Neutrophil (primary cell): ENCODE measurements around the gene GALNT9.
"Not testable (repeated sequence)": the region's sequence is repeated elsewhere in the genome, so short reads cannot be mapped to it uniquely, and the experiment has no call there.

Source experiments
- H3K27ac ChIP-seq: fragments of 200-600 bp; sonication (generic); 2 replicates; pipeline ENCODE4 v1.5.1; 2016; ENCODE audit warnings: mild to moderate bottlenecking, moderate library complexity
- H3K27me3 ChIP-seq: fragments of 200-600 bp; sonication (generic); 2 replicates; pipeline ENCODE4 v1.6.0; 2016; ENCODE audit warnings: mild to moderate bottlenecking
- H3K36me3 ChIP-seq: fragments of 200-600 bp; sonication (generic); 2 replicates; pipeline ENCODE4 v1.5.1; 2017
- H3K4me1 ChIP-seq, 2 experiments: fragments of 200-600 bp in 1 of 2; sonication (generic) in 1 of 2; 1 replicate in 1 of 2; 2 replicates in 1 of 2; pipeline versions ENCODE4 v1.5.1 to v1.6.1; 2013 to 2016; ENCODE audit warnings: low read depth in 1 of 2, low read length in 1 of 2, mild to moderate bottlenecking in 1 of 2, moderate library complexity in 1 of 2; ENCODE audit not compliant: control insufficient read depth in 1 of 2, insufficient read depth in 1 of 2
- H3K4me3 ChIP-seq, 2 experiments: fragments of 200-600 bp in 1 of 2; sonication (generic) in 1 of 2; 1 replicate in 1 of 2; 2 replicates in 1 of 2; pipeline ENCODE4 v1.5.1; 2013 to 2016; ENCODE audit warnings: low read depth in 1 of 2, low read length in 1 of 2, mild to moderate bottlenecking in 1 of 2, moderate library complexity in 1 of 2
- H3K9me3 ChIP-seq: fragments of 200-600 bp; sonication (generic); 2 replicates; pipeline ENCODE4 v1.5.1; 2016
- CTCF ChIP-seq: fragments of 200-600 bp; sonication (generic); IDR thresholded peaks from 2 replicates; pipeline ENCODE4 v1.5.1; 2016; ENCODE audit warnings: antibody characterized with exemption

GALNT9 gene

DNA sequence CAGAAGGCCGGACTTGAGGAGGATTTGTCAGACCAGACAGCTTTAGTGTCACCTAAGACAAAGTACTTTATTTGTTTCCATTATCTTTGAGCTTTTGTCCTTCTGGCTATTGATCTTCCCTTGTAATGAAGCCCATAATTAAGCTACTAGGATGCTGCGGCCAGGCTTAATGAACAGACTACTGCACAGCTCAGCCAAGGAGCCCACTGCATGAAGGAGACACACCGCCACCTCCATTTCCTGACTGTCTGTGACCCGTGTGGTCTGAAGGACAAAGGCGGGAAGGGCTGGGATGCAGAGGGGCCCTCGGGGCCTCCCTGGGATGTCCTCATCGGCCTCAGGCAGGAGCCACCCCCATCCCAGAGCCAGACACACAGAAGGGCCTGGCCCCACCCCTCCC is 31.0 kb upstream of the GALNT9 start:
- TF ChIP-seq CTCF: no peak
- Histone ChIP-seq H3K27me3 (peaks cover 21% of the 10 kb centered on the region), H3K9me3 (no peaks in the 10 kb centered on the region)

DNA sequence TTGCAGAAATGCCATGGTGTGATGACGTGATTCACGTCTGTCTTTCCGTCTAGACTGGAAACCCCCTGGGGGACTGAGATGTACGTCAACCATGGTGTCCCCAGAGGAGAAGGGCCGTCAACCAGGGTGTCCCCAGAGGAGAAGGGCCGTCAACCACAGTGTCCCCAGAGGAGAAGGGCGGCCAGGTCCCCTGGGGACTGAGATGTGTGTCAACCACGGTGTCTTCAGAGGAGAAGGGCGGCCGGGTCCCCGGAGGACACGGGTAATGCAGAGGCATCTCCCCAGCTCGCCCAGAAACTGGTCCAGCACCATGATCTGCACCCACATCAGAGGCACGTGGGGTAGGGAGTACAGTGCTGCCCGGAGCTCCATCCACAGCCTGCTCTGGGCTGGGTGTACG is 30.6 kb upstream of the GALNT9 start:
- no peak for TF ChIP-seq CTCF
- H3K9me3 ChIP-seq: no peaks in the 10 kb centered on the region
- no peak overlapping the region for H3K4me3 ChIP-seq
- no peak overlapping the region for H3K27ac ChIP-seq
- no peaks in the 10 kb centered on the region for H3K4me1 ChIP-seq
- H3K27me3 ChIP-seq: peaks cover 25% of the 10 kb centered on the region
- H3K36me3 ChIP-seq: no peaks in the 10 kb centered on the region

More for the DNA sequence above, 31.0 kb upstream of the GALNT9 start:
- Histone ChIP-seq H3K4me1 (no peaks in the 10 kb centered on the region), H3K27ac (no peak overlapping the region), H3K4me3 (no peak overlapping the region), H3K36me3 (no peaks in the 10 kb centered on the region)

GRCh38 chr12:132359551-132359950 is 30.2 kb upstream of the GALNT9 start:
- Histone ChIP-seq H3K4me1 (no peaks in the 10 kb centered on the region), H3K4me3 (no peak overlapping the region), H3K27me3 (peaks cover 29% of the 10 kb centered on the region), H3K36me3 (no peaks in the 10 kb centered on the region), H3K27ac (no peak overlapping the region), H3K9me3 (no peaks in the 10 kb centered on the region)
- TF ChIP-seq CTCF: no peak

- H3K27ac ChIP-seq, H3K4me1 ChIP-seq, H3K9me3 ChIP-seq, H3K4me3 ChIP-seq, H3K36me3 ChIP-seq: not testable (repeated sequence)
- peaks cover 29% of the 10 kb centered on the region for H3K27me3 ChIP-seq
Observed at GRCh38 chr12:132358241-132359225, 29.1 kb upstream of the GALNT9 start.

DNA sequence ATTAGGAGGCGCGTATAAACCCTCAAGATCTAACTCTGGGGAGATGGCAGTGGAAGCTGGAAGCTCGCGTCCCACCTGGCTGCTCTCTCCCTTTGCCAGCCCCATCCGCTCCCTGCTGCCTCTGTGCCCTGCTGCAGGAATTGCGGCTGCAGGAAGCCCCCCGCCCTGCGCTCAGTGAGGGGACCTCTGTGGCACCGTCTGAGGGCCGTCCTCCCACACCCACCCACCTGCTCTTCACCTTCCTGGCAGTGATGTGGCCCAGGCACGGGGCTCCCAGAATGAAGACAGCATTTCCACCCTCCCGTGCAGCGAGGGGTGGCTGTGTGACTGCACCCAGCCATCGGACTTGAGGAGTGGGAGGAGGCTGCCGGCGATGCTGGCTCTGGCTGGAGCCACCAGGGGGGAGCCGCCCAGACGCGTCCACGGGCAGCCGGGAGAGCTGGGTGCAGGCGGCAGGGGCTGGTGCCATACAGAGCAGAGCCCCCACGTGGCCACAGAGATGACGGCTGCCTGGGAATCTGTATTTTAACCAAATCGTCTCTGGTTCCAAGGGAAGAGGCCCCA is 28.3 kb upstream of the GALNT9 start:
- no peak for TF ChIP-seq CTCF
- Histone ChIP-seq H3K36me3 (no peaks in the 10 kb centered on the region), H3K27me3 (peaks cover 35% of the 10 kb centered on the region), H3K4me3 (no peak overlapping the region), H3K9me3 (no peaks in the 10 kb centered on the region), H3K4me1 (no peaks in the 10 kb centered on the region), H3K27ac (no peak overlapping the region)
